H1 (cell line): ENCODE data around the gene TMPRSS3. TPM values are rescaled to one million over a fixed set of nuclear protein-coding genes. Genes with fewer than 3 reads are reported as not detected.

Experiments used
- CTCF ChIA-PET: fragments of 300-600 bp; sonication (Branson Sonifier 250); formaldehyde crosslinking; loops from one replicate; lab custom pipeline; 2021; ENCODE audit not compliant: partially characterized antibody; lab: Charles Lee
- POLR2A ChIA-PET: fragments of 300-600 bp; sonication (Branson Sonifier 250); formaldehyde crosslinking; loops from one replicate; lab custom pipeline; 2021; ENCODE audit warnings: inconsistent platforms; ENCODE audit not compliant: partially characterized antibody; lab: Charles Lee
- DNase-seq, 2 experiments: peaks; one replicate each; pipeline versions ENCODE4 v3.0.0 to v3.0.0-alpha.2; 2010 to 2022; ENCODE audit warnings: low spot score in 2 of 2, low read depth in 1 of 2, mixed read lengths in 1 of 2
- FAIRE-seq: peaks from 2 replicates; lab custom pipeline; 2011; peaks lifted over from hg19 to GRCh38; lab: Jason Lieb, UNC
- H2AFZ ChIP-seq: 2 replicates; pipeline ENCODE4 v1.8.1; 2012; ENCODE audit warnings: low read length, inconsistent platforms
- H2AK5ac ChIP-seq: 2 replicates; pipeline ENCODE4 v1.6.1; 2013; ENCODE audit warnings: low read depth, low read length
- H2BK120ac ChIP-seq: replicated peaks from 2 replicates; pipeline ENCODE3; 2013; ENCODE audit warnings: low read depth, low read length, inconsistent platforms
- H2BK12ac ChIP-seq: 2 replicates; pipeline ENCODE4 v1.6.1; 2013; ENCODE audit warnings: low read depth, low read length
- H2BK15ac ChIP-seq: 2 replicates; pipeline ENCODE4 v1.6.1; 2013; ENCODE audit warnings: low read length
- H2BK20ac ChIP-seq: 2 replicates; pipeline ENCODE4 v1.6.1; 2013; ENCODE audit warnings: low read length
- H2BK5ac ChIP-seq: 2 replicates; pipeline ENCODE4 v1.6.1; 2013; ENCODE audit warnings: low read depth, low read length
- H3K14ac ChIP-seq: 2 replicates; pipeline ENCODE4 v1.6.1; 2013; ENCODE audit warnings: inconsistent platforms; ENCODE audit not compliant: insufficient read length
- H3K18ac ChIP-seq: 2 replicates; pipeline ENCODE4 v1.6.1; 2013; ENCODE audit warnings: low read length; ENCODE audit errors: extremely low read depth
- H3K23ac ChIP-seq: 2 replicates; pipeline ENCODE4 v1.6.1; 2013; ENCODE audit warnings: inconsistent platforms; ENCODE audit not compliant: insufficient read length
- H3K23me2 ChIP-seq: 2 replicates; pipeline ENCODE4 v1.6.1; 2013; ENCODE audit warnings: low read depth, low read length
- H3K27ac ChIP-seq: 2 replicates; pipeline ENCODE4 v1.6.1; 2011; ENCODE audit warnings: low read depth, low read length, inconsistent platforms
- H3K27me3 ChIP-seq, 4 experiments: replicated peaks in 1 of 4; 1 replicate in 1 of 4; 2 replicates in 3 of 4; pipeline versions ENCODE4 v1.6.1 to v1.8.1; 2011 to 2013; ENCODE audit warnings: low read length in 3 of 4, mild to moderate bottlenecking in 3 of 4, inconsistent platforms in 2 of 4, mixed read lengths in 2 of 4, moderate library complexity in 1 of 4; ENCODE audit not compliant: control insufficient read depth in 3 of 4, insufficient read depth in 3 of 4; ENCODE audit errors: extremely low read depth in 1 of 4
- H3K36me3 ChIP-seq, 4 experiments: 2 replicates each; pipeline versions ENCODE4 v1.6.1 to v1.8.1; 2011 to 2013; ENCODE audit warnings: mild to moderate bottlenecking in 4 of 4, low read length in 3 of 4, moderate library complexity in 2 of 4, control low read depth in 1 of 4, inconsistent platforms in 1 of 4; ENCODE audit not compliant: insufficient read depth in 4 of 4, control insufficient read depth in 2 of 4
- H3K4ac ChIP-seq: replicated peaks from 2 replicates; pipeline ENCODE3; 2013; ENCODE audit warnings: low read length, low read depth, mixed read lengths, inconsistent platforms; ENCODE audit not compliant: insufficient read length
- H3K4me1 ChIP-seq, 4 experiments: replicated peaks in 1 of 4; 1 replicate in 1 of 4; 2 replicates in 3 of 4; pipeline versions ENCODE4 v1.6.1 to v1.8.1; 2011 to 2013; ENCODE audit warnings: low read length in 3 of 4, inconsistent platforms in 2 of 4, mixed read lengths in 1 of 4; ENCODE audit not compliant: insufficient read depth in 4 of 4, control insufficient read depth in 3 of 4
- H3K4me2 ChIP-seq, 2 experiments: 2 replicates each; pipeline versions ENCODE4 v1.6.1 to v1.8.1; 2011 to 2013; ENCODE audit warnings: low read depth in 2 of 2, low read length in 2 of 2, control low read depth in 1 of 2, inconsistent platforms in 1 of 2, mild to moderate bottlenecking in 1 of 2; ENCODE audit not compliant: insufficient read depth in 1 of 2
- H3K4me3 ChIP-seq, 4 experiments: fragments of 200-600, 300-600 bp in 1 of 4; sonication (generic), shearing (Covaris generic), sonication (Bioruptor Twin) in 1 of 4; 2 replicates each; pipeline versions ENCODE4 v1.5.1 to v1.8.1; 2011 to 2016; ENCODE audit warnings: low read length in 4 of 4, low read depth in 3 of 4, control low read depth in 2 of 4, inconsistent platforms in 2 of 4, mild to moderate bottlenecking in 2 of 4, mixed read lengths in 1 of 4, moderate library complexity in 1 of 4; ENCODE audit not compliant: insufficient read depth in 2 of 4; ENCODE audit errors: extremely low read depth in 1 of 4
- H3K56ac ChIP-seq: replicated peaks from 2 replicates; pipeline ENCODE3; 2013; ENCODE audit warnings: low read depth, mild to moderate bottlenecking, mixed read lengths, low read length, inconsistent platforms; ENCODE audit not compliant: insufficient read length
- H3K79me1 ChIP-seq: 2 replicates; pipeline ENCODE4 v1.6.1; 2013; ENCODE audit warnings: low read depth, low read length, control low read depth
- H3K79me2 ChIP-seq, 2 experiments: 2 replicates each; pipeline versions ENCODE4 v1.6.1 to v1.8.1; 2012 to 2013; ENCODE audit warnings: low read length in 2 of 2, mild to moderate bottlenecking in 2 of 2, inconsistent platforms in 1 of 2; ENCODE audit not compliant: insufficient read depth in 2 of 2, control insufficient read depth in 1 of 2
- H3K9ac ChIP-seq, 4 experiments: replicated peaks in 1 of 4; 1 replicate in 1 of 4; 2 replicates in 3 of 4; pipeline versions ENCODE4 v1.6.1 to v1.8.1; 2011 to 2013; ENCODE audit warnings: low read depth in 3 of 4, low read length in 3 of 4, control low read depth in 2 of 4, mild to moderate bottlenecking in 2 of 4, moderate library complexity in 2 of 4, inconsistent platforms in 1 of 4; ENCODE audit errors: extremely low read depth in 1 of 4
- H3K9me3 ChIP-seq, 2 experiments: 2 replicates each; pipeline versions ENCODE4 v1.6.1 to v1.8.1; 2012 to 2013; ENCODE audit warnings: mild to moderate bottlenecking in 2 of 2, moderate library complexity in 2 of 2, control low read depth in 1 of 2, inconsistent platforms in 1 of 2, low read depth in 1 of 2, low read length in 1 of 2, mixed read lengths in 1 of 2; ENCODE audit not compliant: insufficient read depth in 2 of 2
- H4K20me1 ChIP-seq, 2 experiments: replicated peaks in 1 of 2; 2 replicates each; pipeline versions ENCODE3 to v1.8.1; 2011 to 2013; ENCODE audit warnings: inconsistent platforms in 2 of 2, low read length in 2 of 2, mild to moderate bottlenecking in 1 of 2; ENCODE audit not compliant: insufficient read depth in 2 of 2, control insufficient read depth in 1 of 2
- H4K5ac ChIP-seq: 2 replicates; pipeline ENCODE4 v1.6.1; 2013; ENCODE audit warnings: low read length, low read depth, mixed read lengths, inconsistent platforms; ENCODE audit not compliant: insufficient read length
- H4K8ac ChIP-seq: 2 replicates; pipeline ENCODE4 v1.8.0; 2013; ENCODE audit warnings: mild to moderate bottlenecking, moderate library complexity, low read length, inconsistent platforms; ENCODE audit not compliant: insufficient read depth; ENCODE audit errors: extremely low read depth
- H4K91ac ChIP-seq: replicated peaks from 2 replicates; pipeline ENCODE3; 2013; ENCODE audit warnings: low read length, mixed read lengths, inconsistent platforms; ENCODE audit not compliant: insufficient read length
- CBX5 ChIP-seq: fragments of 300-800, 300-1000 bp; sonication (generic); IDR thresholded peaks from 2 replicates; pipeline ENCODE4 v1.7.1; 2016; ENCODE audit warnings: antibody characterized with exemption, low read length, low read depth
- CBX8 ChIP-seq: fragments of 300-800, 300-1000 bp; sonication (generic); IDR thresholded peaks from 2 replicates; pipeline ENCODE4 v1.7.1; 2016; ENCODE audit warnings: low read depth, low read length, borderline replicate concordance
- GTF2F1 ChIP-seq: IDR thresholded peaks from 2 replicates; pipeline ENCODE4 v1.6.1; 2012; ENCODE audit warnings: low read depth, low read length, improper control_type of control experiment, borderline replicate concordance
- KDM4A ChIP-seq: IDR thresholded peaks from one replicate; pipeline ENCODE4 v1.7.1; 2012; ENCODE audit warnings: low read depth, mild to moderate bottlenecking, moderate library complexity, low read length, inconsistent platforms; ENCODE audit not compliant: severe bottlenecking
- PHF8 ChIP-seq: fragments of 200-600 bp; sonication (generic); conservative IDR thresholded peaks from 2 replicates; pipeline ENCODE4 v1.7.1; 2012; ENCODE audit warnings: low read depth, mild to moderate bottlenecking, inconsistent platforms, low read length, moderate library complexity
- POLR2A ChIP-seq, 2 experiments: IDR thresholded peaks; 1 replicate in 1 of 2; 2 replicates in 1 of 2; pipeline ENCODE4 v1.6.1; 2011; ENCODE audit warnings: low read depth in 2 of 2, low read length in 2 of 2, mild to moderate bottlenecking in 2 of 2; ENCODE audit errors: control extremely low read depth in 1 of 2
- SAP30 ChIP-seq: fragments of 300-600 bp; sonication (generic); IDR thresholded peaks from 2 replicates; pipeline ENCODE4 v1.7.1; 2012; ENCODE audit warnings: low read length, moderate library complexity, mild to moderate bottlenecking, inconsistent platforms; ENCODE audit not compliant: insufficient read depth, insufficient replicate concordance
- SP2 ChIP-seq: IDR thresholded peaks from 2 replicates; pipeline ENCODE4 v1.6.1; 2012; ENCODE audit warnings: mild to moderate bottlenecking, low read length, inconsistent platforms
- SRF ChIP-seq: IDR thresholded peaks from 2 replicates; pipeline ENCODE4 v1.6.1; 2011; ENCODE audit warnings: mild to moderate bottlenecking, low read depth, low read length, moderate library complexity
- TAF7 ChIP-seq: optimal IDR thresholded peaks from 2 replicates; pipeline ENCODE3; 2011; ENCODE audit warnings: low read depth, mild to moderate bottlenecking, inconsistent platforms, low read length, moderate library complexity, borderline replicate concordance
- YY1 ChIP-seq: IDR thresholded peaks from 2 replicates; pipeline ENCODE4 v1.6.1; 2011; ENCODE audit warnings: low read depth, mild to moderate bottlenecking, low read length
- WGBS, 2 experiments: shearing (Covaris generic) in 1 of 2; methylation state at CpG; one replicate each; pipeline versions ENCODE4 v1.1.6 to v1.1.7; 2013 to 2015; ENCODE audit warnings: low lambda C conversion rate in 2 of 2, mixed read lengths in 2 of 2, inconsistent platforms in 1 of 2, low coverage in 1 of 2, missing lambda C conversion rate in 1 of 2; ENCODE audit not compliant: insufficient replicate concordance in 2 of 2, insufficient coverage in 1 of 2, insufficient read length in 1 of 2; ENCODE audit errors: extremely low coverage in 1 of 2, missing lambda C conversion rate in 1 of 2; 5-methylcytosine and 5-hydroxymethylcytosine counted together
- polyA plus RNA-seq, 7 experiments: library from polyadenylated mRNA; depleted of rRNA in 3 of 7; stranded (reverse) in 5 of 7; unstranded in 2 of 7; fragments of >200 nt in 5 of 7; fragments of 200-250 nt in 2 of 7; gene quantifications; 1 replicate in 5 of 7; 2 replicates in 1 of 7; 4 replicates in 1 of 7; pipeline versions ENCODE4 v1.2.1 to v1.2.3, GENCODE V29; 2011 to 2013; ENCODE audit warnings: missing spikeins in 2 of 7, mixed read lengths in 2 of 7
- total RNA-seq: library from RNA; stranded (reverse); fragmentation: NEBNext Ultra II Directional; extraction: Animal tissue kit (Norgen Biotek cat#: 25700); gene quantifications from 2 replicates; pipeline ENCODE4 v1.2.1, GENCODE V29; 2021
- TF ChIP-seq, protein P1 (sequence below): IDR thresholded peaks from 2 replicates; pipeline ENCODE4 v1.6.1; 2012; ENCODE audit warnings: inconsistent platforms
- TF ChIP-seq, protein P2 (sequence below): IDR thresholded peaks from 2 replicates; pipeline ENCODE4 v1.6.1; 2011; ENCODE audit warnings: low read depth, mild to moderate bottlenecking, low read length; ENCODE audit not compliant: insufficient read depth

TMPRSS3 gene
- total and polyA plus RNA-seq, 2 of the 8 experiments (the other 6 are each of a cell fraction or from before 2014, with no cell fraction given) = 0.38 TPM; not detected in 1

DNA sequence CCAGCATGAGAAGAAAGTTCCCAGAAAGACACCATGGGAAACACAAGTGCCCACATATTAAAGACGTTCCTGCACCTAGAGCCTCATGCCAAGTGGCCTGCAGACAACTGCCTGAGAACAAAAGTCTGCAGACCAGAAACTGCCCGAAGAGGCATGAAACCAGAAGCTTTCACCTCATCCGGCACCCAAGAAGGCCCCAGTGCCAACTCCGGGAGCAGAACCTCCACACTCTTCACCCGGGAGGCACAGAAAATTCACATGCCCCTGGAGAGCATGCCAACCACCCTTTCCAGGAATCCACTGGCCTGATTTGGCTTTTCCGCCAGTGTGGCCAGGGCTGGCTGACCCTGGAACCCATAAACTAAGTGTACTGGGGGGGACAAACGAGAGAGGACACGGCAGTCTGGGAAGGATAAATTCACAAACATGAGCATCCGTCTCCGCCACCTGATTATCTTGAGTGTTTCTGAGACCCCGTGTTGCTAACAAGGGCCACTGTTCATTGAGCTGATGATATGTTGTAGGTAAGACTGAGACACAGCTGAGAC, 51.8 kb downstream of the TMPRSS3 start:
- CTCF ChIA-PET = interaction anchor here (0.6 to 1.0 kb wide), 2 partner anchors 33 to 374 kb away, joined by 3 to 4 read pairs; no protein-coding TSS in a partner anchor
- Histone ChIP-seq H3K18ac (no peak overlapping the region), H3K79me2 (no peaks in the 10 kb centered on the region), H3K23ac (no peak overlapping the region), H3K27ac (no peak overlapping the region), H3K4me1 (peaks cover 0 to 4% (median 0%) of the 10 kb centered on the region in 4 experiments; a peak in 2 of 7 replicates), H3K79me1 (no peaks in the 10 kb centered on the region), H2BK5ac (no peak overlapping the region), H3K9me3 (no peaks in the 10 kb centered on the region), H2AFZ (no peak overlapping the region), H4K8ac (no peak overlapping the region), H3K4me2 (no peak overlapping the region), H4K20me1 (no peaks in the 10 kb centered on the region), H4K91ac (no peak overlapping the region), H4K5ac (no peak overlapping the region), H2BK120ac (no peak overlapping the region), H3K56ac (no peak overlapping the region), H2BK20ac (no peak overlapping the region), H2BK12ac (no peak overlapping the region), H3K4me3 (no peak overlapping the region), H3K27me3 (no peaks in the 10 kb centered on the region), H3K14ac (no peak overlapping the region), H3K9ac (no peak overlapping the region), H2AK5ac (no peak overlapping the region), H3K36me3 (no peaks in the 10 kb centered on the region), H3K23me2 (no peaks in the 10 kb centered on the region), H3K4ac (no peak overlapping the region), H2BK15ac (no peak overlapping the region)
- DNase-seq (no peak), FAIRE-seq (no peak)
- POLR2A ChIA-PET = no interaction called here
- WGBS, 2 experiments = 87% methylated on average over 11 of the region's 11 CpGs; no CpG with 5 or more reads in 1 of the 2 experiments
- no peak for TF ChIP-seq CBX8
- TF ChIP-seq POLR2A (IDR thresholded peaks at IDR 0.05; ENCODE audit: control extremely low read depth in 1 of 2, low read depth in 2 of 2, low read length in 2 of 2) = no peak
- TF ChIP-seq, protein P1, sequence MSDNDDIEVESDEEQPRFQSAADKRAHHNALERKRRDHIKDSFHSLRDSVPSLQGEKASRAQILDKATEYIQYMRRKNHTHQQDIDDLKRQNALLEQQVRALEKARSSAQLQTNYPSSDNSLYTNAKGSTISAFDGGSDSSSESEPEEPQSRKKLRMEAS = no peak
- no peak for TF ChIP-seq TAF7
- no peak for TF ChIP-seq SAP30
- TF ChIP-seq, protein P2, sequence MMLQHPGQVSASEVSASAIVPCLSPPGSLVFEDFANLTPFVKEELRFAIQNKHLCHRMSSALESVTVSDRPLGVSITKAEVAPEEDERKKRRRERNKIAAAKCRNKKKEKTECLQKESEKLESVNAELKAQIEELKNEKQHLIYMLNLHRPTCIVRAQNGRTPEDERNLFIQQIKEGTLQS = no peak
- no peak for TF ChIP-seq GTF2F1
- no peak for TF ChIP-seq YY1
- TF ChIP-seq SRF = no peak
- TF ChIP-seq CBX5 = no peak
- no peak for TF ChIP-seq SP2
- TF ChIP-seq PHF8 = no peak
- no peak for TF ChIP-seq KDM4A
